GOT3 (cell line): ENCODE measurements around the gene SYT17.

Experiments
- DNase-seq: peaks from one replicate; lab custom pipeline; 2025; ENCODE audit warnings: mixed read lengths; lab: John Stamatoyannopoulos, UW

SYT17 gene

DNA sequence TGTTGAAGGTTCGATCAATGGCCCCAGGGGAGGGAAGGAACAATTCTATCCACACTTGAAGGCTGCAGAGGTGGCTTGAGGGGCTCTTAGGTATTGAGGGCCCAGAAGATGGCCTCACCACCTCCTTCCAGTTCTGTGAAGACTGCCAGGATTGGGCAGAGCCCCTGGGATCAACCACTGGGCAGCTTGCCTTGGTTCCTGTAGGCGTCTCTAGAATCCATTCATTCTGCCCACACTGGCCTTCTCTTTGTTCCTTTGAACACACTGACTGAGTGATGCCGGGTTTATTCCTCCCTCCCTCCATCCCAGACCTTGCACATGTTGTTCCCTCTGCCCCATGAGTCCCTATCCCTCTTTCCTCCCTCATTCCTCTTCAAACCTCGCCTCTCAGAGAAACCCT lies 50.5 kb downstream of the SYT17 start:
- DNase-seq, result no peak

DNA sequence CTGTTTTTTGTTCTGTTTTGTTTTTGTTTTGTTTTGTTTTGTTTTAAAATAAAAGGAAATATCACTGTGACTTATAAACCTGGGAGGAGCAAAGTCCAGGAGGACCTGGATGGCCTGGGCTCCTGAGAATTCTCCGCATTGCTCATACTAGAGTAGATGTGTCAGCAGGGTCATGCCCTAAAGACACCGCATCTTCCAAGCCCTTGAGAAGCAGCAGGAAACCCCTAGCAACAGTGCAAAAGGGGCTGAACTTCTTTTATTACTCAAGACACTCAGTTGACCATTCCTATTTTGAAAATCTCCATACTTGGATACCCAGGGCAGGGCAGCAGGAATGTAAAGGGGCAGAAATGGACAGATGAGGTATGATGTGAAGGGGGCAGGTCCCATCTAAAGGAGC lies 51.8 kb downstream of the SYT17 start:
- DNase-seq, result no peak

DNA sequence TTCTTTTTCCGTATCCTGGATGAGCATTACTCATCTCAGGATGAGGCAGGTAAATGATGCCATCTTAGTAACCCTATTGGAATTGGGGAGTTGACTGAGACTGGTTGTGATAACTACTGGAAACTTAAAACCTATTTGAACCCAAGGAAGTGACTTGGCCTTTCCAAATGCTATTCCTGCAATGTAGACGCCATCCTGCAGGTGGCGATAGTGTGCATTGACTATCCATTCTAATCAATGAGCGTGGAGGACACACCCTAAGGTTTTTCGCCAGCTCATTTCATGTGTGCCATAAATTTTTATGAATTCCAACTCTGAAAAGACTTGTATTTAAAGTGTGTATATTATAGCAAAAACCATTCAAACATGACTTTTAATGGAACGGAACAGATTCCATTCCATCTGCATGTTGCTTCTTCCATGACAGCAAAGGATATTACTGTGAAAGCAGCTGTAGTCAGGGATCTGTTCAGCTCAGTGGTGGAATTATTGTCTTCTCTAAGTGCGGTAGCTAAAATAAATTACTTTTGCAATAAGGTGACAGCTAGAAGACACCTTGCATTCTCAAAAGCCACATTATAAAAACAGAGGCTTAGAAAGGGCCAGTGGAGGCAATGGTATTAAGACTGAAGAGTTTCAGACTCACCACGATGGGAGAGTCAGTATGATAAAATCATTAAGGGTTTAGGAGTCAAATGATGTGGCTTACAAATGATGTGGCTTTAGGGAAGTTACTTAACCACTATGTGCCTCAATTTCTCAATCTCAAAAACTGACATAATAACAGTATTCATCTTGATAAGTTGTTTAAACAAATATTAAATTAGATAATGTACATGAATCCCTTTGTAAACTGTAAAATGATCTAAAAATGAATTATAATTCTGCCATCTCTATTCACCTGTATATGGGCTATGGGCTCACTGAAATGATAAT lies 55.5 kb downstream of the SYT17 start:
- no peak for DNase-seq

DNA sequence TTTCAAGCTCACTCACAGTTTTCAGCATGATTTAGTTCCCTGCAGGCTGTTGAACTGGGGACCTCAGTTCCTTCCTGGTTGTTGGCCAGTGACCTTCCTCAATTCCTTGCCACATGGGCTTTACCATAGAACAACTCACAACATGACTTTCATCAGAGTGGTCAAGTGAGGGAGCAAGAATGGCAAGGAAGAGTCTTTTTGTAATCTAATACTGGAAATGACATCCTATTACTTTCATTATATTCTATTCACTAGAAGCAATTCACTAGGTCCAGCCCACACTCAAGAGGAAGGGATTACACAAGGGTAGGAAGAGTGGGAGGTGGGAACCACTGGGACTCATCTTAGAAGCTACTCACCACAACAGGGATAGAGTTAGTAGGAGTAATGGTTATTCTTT lies 57.6 kb downstream of the SYT17 start:
- DNase-seq, result no peak

DNA sequence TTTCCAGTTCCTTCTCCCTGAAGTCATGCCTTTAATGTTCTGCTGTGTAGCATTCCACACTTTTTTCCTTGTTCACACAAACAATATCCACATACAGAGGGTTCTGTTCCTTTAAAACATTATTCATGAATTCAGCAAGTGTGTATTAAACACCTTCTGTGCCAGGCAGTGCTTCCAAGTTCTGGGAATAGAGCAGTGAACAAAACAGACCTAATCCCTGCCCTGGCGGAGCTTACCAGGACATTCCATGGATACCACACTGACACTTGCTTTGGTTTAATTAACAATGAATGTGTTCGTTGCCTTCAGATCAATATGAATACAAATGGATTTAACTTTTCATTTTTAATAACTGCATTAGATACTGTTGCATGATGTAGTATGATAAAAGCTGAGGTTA lies 59.6 kb downstream of the SYT17 start:
- DNase-seq, result no peak

DNA sequence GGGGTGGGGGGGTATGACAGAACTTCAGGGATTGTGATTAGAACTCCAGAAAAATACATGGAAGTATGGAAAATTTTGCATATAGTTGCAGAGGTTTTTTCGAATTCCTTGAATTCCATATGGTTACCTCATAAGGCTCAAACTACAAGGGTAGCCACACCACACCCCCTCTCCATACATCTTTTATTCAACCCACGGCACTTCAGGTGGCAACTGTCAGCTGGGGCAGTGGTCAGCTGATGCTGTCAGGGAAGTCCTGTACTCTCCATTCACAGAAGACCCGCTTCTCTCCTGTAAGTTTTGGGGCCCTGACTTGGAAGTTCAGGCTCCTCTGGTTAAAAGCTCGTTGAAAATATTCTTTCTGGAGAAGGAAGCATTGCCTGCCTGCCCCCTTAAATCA lies 60.0 kb downstream of the SYT17 start:
- no peak for DNase-seq

DNA sequence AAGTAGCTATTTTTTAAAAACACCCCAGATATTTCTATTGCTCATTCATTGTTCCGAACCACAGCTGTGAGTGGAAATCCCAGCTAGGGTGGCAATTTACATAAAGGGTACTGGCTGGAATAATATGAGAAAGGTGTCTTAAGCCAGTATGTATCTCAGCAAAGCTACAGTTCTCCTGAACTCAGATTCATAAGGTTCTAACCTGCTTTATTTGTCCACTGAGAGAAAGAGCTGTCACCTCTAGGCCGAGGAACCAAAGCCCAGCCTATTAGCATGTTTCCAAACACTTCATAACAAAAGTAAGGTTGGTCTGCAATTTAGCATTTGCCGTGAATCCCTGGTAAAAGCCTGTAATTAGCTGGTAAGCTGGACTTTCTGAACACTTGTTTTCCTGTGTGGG lies 60.5 kb downstream of the SYT17 start:
- DNase-seq, result no peak

DNA sequence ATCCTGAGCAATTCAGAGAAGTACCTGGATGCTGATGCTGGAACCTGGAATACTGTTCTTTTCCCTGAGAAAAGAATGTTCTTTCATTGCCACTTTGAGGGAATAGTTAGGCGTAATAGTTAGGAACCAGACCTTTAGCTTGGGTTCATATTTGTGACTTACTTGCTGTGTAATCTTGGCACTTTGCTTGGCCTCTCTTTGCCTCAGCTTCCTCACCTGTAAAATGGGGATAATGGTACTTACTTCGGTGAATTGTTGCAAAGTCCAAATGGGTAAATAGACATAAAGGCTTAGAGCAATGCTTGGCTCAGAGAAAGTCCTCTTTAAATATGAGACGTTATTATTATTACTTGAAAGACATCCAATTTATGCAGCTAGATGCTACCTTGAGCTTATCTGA lies 62.5 kb downstream of the SYT17 start:
- no peak for DNase-seq

DNA sequence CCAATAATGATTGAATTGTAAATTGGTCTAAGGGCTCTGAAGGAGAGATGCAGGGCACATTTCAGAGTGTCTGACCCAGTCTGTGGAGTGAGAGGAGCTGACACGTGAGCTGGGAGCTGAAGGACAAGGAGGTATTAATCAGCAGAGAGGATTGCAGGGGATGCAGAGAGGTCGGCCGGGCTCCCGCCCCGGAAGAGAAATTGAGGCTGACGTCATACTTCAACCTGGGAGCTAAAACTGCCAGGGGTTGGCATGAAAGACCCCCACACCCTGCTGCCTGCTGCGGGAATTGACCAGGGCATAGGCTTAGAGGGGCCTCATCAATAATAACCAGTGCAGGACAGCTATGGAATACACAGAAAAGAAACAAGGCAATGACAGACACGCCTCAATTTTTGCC lies 63.8 kb downstream of the SYT17 start:
- no peak for DNase-seq

DNA sequence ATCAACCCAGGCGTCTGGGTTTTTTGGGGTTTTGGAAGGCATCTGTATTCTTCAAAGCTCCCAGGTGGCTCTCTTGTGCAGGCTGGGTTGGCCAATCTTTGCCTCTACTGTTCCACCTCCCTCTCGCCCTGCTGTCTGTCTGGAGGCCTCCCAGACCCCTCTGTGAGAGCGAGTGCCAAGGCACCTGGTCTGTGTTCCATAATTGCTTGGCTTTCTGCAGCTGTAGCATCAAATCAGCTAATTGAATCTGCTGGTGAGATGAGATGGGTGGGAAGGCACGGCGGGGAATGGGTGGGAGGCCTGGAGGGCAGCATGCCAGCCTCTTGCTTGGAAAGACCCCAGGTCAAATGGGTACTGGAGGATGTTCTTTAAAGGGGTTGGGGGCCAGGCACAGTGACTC lies 64.9 kb downstream of the SYT17 start:
- no peak for DNase-seq

DNA sequence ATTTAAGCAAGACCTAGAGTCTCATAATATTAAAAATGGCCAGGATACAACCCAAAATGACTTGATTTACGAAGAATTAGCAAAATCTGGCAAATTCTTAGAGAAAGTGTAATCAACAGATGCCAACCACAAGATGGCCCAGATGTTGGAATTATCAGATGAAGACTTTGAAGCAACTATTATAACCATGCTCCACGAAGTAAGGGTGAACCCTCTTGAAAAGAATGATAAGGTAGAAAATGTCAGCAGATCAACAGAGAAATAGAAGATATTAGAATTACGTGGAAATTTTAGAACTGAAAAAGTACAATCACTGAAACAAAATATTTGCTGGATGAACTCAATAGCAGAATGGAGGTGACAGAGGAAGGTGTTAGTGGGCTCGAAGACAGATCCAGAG lies 67.4 kb downstream of the SYT17 start:
- no peak for DNase-seq

DNA sequence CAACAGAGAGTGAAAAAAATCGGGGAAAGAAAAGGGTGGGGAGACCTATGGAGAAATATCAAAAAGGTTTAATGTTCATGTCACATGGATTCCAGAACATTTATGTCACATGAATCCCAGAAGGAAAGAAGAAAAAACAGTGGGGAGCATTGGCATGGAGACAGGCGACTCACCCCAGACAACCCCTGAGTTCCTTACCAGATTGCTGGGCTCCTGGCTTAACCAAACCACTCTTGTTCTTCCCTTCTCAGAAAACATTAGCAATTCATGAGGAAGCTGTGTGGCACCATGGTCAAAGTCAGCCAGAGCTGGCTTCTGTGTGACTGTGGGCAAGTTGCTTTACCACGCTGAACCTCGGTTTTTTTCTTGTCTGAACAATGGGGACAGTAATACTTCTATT lies 67.8 kb downstream of the SYT17 start:
- no peak for DNase-seq

DNA sequence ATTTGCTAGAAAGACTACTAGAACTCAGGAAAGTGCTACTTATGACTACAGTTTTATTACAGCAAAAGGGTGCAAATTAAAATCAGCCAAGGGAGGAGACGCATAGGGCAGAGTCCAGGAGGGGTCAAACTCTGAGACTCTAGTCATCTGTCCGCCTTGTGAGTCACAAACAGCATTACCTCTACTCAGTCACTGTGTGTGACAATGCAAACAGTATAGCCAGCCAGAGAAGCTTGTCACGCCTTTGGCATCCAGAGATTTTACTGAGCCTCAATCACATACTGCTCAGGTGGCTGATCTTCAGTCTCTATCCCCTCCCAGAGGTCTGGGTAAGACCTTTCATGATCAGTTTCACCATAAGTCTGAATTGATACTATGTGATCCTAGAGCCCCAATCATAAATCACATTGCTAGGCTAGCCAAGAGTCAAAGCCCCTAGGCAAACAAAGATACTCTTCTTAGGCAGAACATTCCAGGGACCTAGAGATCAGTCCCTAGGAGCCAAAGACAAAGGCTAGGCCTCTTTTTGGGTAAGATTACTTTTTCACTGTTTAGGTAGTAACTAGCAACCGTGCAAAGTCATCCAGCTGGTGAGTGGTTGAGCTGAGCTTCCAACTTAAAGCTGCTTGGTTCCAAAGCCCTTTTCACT lies 68.6 kb downstream of the SYT17 start:
- DNase-seq, result no peak

DNA sequence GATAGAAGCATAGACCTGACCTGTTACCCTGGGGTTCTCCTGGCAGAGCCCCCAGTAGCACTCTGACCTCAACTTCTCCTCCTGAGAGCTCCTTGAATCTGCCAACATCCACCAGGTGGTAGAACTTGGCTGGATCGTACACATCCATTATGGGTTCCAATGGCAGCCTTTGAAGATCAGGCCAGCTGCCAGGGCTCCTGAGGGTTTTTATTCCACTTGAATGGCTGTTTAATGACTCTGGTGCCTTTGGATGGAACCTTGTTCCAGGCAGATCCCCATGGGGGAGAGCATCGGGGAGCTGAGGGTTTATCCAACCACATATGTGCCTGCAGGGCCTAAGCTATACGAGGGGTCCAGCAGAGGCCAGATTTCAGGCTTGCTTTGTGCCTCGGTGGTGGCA lies 70.4 kb downstream of the SYT17 start:
- DNase-seq, result no peak

DNA sequence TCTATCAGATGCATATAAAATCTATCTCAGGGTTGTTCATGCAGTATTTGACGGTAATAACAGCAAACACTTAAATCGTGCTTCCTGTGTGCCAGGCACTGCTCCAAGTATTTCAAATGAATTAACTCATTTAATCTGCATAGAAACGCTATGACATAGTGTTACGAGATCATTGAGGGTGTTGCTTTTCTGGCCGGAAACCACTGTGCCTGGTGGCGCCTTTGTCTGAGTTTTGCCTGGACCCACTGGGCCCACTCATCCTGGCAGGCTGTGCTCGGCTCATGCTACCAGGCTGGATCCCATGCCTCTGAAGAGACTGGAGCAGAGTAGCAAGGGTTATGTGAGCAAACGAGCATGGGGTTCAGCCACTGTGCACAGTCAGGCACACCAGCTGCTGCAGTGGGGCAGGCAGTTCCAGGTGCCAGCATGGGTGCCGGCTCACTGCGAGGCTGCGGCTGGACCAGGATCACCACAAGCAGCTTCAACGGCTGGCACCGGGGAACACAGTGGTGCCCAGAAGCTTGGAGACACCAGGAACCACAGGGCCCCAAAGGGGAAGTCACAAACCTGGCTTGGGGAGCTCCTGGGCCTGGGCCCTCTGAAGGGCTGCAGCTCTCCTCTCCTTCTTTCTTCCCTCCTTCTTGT lies 71.6 kb downstream of the SYT17 start:
- no peak for DNase-seq

DNA sequence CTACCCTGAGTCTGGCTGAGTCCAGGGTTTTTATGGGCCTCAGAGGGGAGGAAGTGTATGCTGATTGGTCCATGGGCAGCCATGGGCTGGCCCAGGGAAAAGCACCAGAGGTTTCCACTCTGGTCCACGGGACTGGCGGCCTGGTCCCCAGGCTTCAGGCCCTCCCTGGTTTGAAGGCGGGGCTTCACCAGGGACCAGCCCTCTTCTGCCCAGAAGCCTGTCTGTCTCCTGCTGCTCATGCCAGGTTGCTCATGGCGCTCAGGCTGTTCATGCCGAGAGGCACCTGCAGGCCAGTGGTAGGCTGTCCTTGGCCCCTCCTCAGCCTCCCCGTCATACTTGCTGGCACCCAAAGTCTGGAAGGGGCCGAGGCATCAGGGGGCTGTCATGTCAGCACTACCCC lies 72.5 kb downstream of the SYT17 start:
- no peak for DNase-seq

DNA sequence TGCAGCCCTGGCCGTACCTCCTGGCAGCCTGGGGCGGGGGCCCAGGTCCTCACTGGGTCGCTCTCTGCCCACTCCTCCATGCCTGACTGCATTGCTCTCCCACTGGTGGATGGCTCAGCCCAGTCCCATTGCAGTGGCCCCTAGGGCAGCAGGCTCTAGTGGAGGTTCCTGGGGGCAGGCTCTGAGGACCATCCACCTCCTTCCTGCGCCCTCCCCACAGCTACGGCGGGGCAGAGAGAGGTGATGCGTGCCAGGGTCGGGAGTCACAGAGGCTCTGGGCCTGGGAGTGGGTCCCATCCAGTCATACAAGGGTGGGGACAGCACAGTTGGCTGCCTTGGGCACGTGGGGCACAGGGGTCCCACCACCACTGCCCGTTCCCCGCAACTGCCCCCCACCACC lies 73.5 kb downstream of the SYT17 start:
- DNase-seq, result no peak

DNA sequence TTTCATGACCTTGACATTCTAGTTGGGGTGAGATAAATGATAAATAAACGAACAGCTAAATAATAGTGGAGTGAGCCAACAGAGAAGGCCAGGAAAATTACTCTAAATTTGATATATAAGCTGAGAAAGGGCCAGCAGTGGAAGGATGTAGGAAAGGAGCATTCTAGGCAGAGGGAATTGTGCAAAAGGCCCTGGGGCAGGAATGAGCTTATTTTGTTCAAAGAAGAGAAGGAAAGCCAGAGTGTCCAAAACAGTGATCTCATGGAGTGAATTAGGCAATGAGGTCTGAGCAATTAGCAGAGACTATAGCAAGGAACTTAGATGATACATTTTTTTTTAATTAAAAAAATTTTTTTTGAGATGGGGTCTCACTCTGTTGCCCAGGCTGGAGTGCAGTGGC lies 74.1 kb downstream of the SYT17 start:
- DNase-seq, result no peak

DNA sequence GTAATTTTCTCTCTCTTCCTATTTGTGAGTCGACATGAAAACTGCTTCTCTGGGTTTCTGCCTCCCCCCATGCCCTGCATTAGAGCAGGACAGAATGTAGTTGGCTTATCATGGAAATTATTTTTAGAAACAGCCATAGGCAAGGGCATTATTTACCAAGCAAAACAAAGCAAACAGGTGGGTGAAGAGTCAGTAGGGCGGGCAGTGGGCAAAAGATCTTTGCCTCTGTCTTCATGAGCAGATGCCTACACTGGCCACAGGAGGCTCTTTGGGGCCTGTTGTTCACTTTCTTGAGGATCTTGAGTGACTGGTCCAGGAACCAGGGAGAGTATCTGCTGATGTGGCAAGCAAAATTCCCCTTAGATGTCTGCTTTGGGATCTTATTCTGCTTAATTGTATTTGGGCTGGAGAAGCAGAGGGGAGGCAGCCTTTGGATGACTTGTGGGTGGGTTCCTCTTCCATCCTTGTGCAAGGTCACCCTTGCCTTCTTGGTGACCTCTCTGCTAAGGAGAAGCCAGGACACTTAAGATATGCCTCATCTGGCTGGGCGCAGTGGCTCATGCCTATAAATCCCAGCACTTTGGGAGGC lies 75.0 kb downstream of the SYT17 start:
- no peak for DNase-seq

DNA sequence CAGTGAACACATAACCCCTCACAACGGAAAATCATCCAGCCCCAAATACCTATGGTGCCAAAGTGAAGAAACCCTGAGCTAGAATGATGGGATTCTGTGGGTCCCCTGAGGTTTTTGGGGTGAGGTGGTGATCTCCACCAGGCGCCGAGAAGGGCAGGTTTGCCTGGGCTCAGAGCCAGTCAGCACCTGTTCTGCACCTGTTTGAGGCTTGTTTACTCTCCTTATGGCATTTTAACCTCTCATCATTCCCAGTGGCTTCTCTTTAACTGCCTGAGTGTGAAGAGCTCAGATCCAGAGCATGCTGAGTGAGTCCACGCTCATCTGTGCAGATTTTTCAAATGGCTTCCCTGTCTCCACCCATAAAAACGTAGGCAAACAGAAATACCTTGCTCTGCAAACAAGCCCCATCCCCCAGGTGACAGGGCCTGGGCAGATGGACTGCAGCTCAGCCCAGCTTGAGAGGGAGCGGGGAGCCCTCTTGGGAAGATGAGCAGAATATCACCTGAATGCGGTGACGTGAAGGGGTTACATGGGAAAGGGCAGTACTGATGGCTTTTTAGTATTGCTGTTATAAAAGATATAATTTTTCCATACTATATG lies 77.4 kb downstream of the SYT17 start:
- no peak for DNase-seq

DNA sequence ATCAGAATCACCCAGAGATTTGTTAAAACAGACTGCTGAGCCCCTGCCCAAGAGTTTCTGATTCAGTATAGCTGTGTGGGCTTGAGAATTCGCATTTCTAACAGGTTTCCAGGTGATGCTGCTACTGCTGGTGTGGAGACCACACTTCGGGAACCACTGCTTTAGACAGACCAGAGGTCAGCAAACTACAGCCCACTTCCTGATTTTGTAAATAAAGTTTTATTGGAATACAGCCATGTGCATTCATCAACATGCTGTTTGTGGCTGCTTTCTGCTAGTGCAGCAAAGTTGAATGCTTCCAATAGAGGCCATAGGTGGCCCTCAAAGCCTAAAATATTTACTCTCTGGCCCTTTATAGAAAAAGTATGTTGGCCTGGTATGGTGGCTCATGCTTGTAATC lies 84.9 kb downstream of the SYT17 start:
- no peak for DNase-seq

DNA sequence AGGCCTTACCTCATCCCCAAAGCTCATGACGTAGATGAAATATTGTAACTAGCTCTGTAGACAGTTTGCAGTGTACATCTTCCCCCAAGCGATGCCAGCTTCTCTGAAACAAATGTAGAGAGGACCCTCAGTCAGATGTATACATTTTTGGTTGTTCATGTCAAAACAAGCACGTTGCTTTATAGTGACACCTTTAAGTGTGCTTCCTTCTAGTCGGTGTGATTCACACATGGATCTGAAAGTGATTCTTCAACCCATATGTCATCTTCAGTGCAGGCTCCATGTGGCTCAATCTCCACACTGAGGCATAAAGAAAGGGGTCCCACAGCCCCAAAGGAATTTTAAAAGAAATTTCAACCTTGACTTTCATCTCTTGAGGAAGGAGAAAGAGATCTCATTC lies 86.6 kb downstream of the SYT17 start:
- no peak for DNase-seq
